ENCODE results near the gene SGCA.

- TF ChIP-seq POLR2A (IDR thresholded peaks at IDR 0.05; ENCODE audit: low read depth) (no peak), CTCF (IDR thresholded peaks at IDR 0.05) (no peak)
These were observed 38.0 kb downstream of the SGCA start for GRCh38 chr17:50203604-50204345.

Data from esophagus muscularis mucosa (tissue), 3 donors.